Stomach (tissue), 9 donors: Measurements from ENCODE around the gene SNORC. TPM values are rescaled to one million over a fixed set of nuclear protein-coding genes. Genes with fewer than 3 reads are reported as not detected.

Experiments used
- DNase-seq, 2 donors: peaks; one replicate each; pipeline versions ENCODE4 v3.0.0 to v3.0.0-alpha.2; 2013 to 2019
- H3K27ac ChIP-seq, 5 donors: fragments of 200-600 bp in 4 of 5; sonication (generic) in 4 of 5; one replicate each; pipeline ENCODE4 v1.5.1; 2013 to 2019; ENCODE audit warnings: mild to moderate bottlenecking in 1 of 5, moderate library complexity in 1 of 5
- H3K27me3 ChIP-seq, 3 donors: fragments of 200-600 bp; sonication (generic); one replicate each; pipeline ENCODE4 v1.5.1; 2017 to 2019; ENCODE audit warnings: mixed run types in 1 of 3
- H3K36me3 ChIP-seq, 4 donors: fragments of 200-600 bp; sonication (generic); 1 replicate in 3 of 4; 2 replicates in 1 of 4; pipeline ENCODE4 v1.5.1; 2016 to 2019
- H3K4me1 ChIP-seq, 4 donors: fragments of 200-600 bp; sonication (generic); one replicate each; pipeline ENCODE4 v1.5.1; 2016 to 2019
- H3K4me3 ChIP-seq, 4 donors: fragments of 200-600 bp; sonication (generic) in 3 of 4; one replicate each; pipeline ENCODE4 v1.5.1; 2016 to 2019; ENCODE audit warnings: mild to moderate bottlenecking in 1 of 4
- H3K9me3 ChIP-seq, 4 donors: fragments of 200-600 bp; sonication (generic); one replicate each; pipeline ENCODE4 v1.5.1; 2016 to 2019
- EP300 ChIP-seq: sonication (generic); formaldehyde crosslinking; IDR thresholded peaks from one replicate; pipeline ENCODE4 v1.6.1; 2017; ENCODE audit warnings: antibody characterized with exemption
- POLR2A ChIP-seq, 4 donors: fragments of 450-650 bp; IDR thresholded peaks; one replicate each; pipeline ENCODE4 v1.6.1; 2016; ENCODE audit warnings: antibody characterized with exemption in 4 of 4, control low read depth in 2 of 4, mild to moderate bottlenecking in 1 of 4, moderate library complexity in 1 of 4
- POLR2AphosphoS5 ChIP-seq, 3 donors: sonication (generic); formaldehyde crosslinking; IDR thresholded peaks; one replicate each; pipeline ENCODE4 v1.6.1; 2016; ENCODE audit warnings: antibody characterized with exemption in 3 of 3
- WGBS, 5 donors: extraction: QIAGEN DNeasy Blood & Tissue Kit in 3 of 5; methylation state at CpG; one replicate each; pipeline versions ENCODE4 v1.1.5 to v1.1.7; 2013 to 2018; 5-methylcytosine and 5-hydroxymethylcytosine counted together
- intact Hi-C: fragments of 100-400 bp; cut with DNase I; formaldehyde crosslinking; loops from one replicate; pipeline ENCODE4 v1.15.1; 2023; ENCODE audit warnings: low total_unique reads
- polyA plus RNA-seq, 3 donors: library from polyadenylated mRNA; stranded (reverse); fragments of 200-250 nt; gene quantifications; one replicate each; pipeline ENCODE4 v1.2.3, GENCODE V29; 2013
- total RNA-seq, 5 donors: library from RNA; depleted of rRNA; stranded (reverse); fragments of >200 nt; gene quantifications; one replicate each; pipeline versions ENCODE4 v1.1.0 to v1.2.3, GENCODE V29; 2014 to 2016
- TF ChIP-seq, protein P1 (sequence below), 7 experiments: fragments of 450-650 bp in 4 of 7; fragments of 200-600 bp in 3 of 7; sonication (generic) in 3 of 7; IDR thresholded peaks; one replicate each; pipeline ENCODE4 v1.5.1; 2016 to 2019; ENCODE audit warnings: antibody characterized with exemption in 7 of 7, control low read depth in 2 of 7, mild to moderate bottlenecking in 1 of 7
- donor health status: healthy with polysubstance abuse.
- donor health status: Bipolar disorder and iron deficiency.
- donor health status: healthy.

SNORC gene
- total and polyA plus RNA-seq, 8 donors: 0.55 to 23.8 (median 6.3) TPM; not detected in 1

DNA sequence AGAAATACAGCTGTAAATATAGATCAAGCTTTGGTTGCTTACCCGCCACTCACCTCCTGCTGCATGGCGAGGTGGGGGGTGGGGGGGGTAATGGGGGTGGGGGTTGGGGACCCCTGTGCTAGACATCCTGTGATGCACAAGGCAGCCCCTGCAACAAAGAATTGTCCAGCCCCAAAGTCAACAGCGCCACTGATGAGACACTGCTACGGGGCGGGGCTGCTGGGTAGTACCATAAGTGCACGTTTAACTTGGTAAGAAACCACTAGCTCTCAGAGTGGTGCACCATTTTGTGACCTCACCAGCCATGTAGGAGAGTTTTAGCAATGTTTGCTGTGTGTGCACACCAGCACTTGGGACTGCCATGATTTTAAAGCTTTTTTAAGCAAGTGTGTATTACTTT, 40.3 kb downstream of the SNORC start:
- Histone ChIP-seq H3K4me3 (no peak overlapping the region), H3K4me1 (no peaks in the 10 kb centered on the region), H3K36me3 (no peaks in the 10 kb centered on the region), H3K27me3 (peaks cover 0 to 21% (median 0%) of the 10 kb centered on the region in 3 donors), H3K9me3 (peaks cover 0 to 20% (median 10%) of the 10 kb centered on the region in 4 donors), H3K27ac (no peak overlapping the region)
- DNase-seq: peak in 1 of 2 donors; percentile 16
- intact Hi-C loops: no loop called here
- WGBS, 5 donors: 90 to 99% (median 95%) methylated on average over 6 of the region's 6 CpGs
- TF ChIP-seq EP300 (no peak), POLR2AphosphoS5 (IDR thresholded peaks at IDR 0.05) (no peak), POLR2A (IDR thresholded peaks at IDR 0.05) (no peak)
- TF ChIP-seq, protein P1, sequence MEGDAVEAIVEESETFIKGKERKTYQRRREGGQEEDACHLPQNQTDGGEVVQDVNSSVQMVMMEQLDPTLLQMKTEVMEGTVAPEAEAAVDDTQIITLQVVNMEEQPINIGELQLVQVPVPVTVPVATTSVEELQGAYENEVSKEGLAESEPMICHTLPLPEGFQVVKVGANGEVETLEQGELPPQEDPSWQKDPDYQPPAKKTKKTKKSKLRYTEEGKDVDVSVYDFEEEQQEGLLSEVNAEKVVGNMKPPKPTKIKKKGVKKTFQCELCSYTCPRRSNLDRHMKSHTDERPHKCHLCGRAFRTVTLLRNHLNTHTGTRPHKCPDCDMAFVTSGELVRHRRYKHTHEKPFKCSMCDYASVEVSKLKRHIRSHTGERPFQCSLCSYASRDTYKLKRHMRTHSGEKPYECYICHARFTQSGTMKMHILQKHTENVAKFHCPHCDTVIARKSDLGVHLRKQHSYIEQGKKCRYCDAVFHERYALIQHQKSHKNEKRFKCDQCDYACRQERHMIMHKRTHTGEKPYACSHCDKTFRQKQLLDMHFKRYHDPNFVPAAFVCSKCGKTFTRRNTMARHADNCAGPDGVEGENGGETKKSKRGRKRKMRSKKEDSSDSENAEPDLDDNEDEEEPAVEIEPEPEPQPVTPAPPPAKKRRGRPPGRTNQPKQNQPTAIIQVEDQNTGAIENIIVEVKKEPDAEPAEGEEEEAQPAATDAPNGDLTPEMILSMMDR (IDR thresholded peaks at IDR 0.05): no peak

DNA sequence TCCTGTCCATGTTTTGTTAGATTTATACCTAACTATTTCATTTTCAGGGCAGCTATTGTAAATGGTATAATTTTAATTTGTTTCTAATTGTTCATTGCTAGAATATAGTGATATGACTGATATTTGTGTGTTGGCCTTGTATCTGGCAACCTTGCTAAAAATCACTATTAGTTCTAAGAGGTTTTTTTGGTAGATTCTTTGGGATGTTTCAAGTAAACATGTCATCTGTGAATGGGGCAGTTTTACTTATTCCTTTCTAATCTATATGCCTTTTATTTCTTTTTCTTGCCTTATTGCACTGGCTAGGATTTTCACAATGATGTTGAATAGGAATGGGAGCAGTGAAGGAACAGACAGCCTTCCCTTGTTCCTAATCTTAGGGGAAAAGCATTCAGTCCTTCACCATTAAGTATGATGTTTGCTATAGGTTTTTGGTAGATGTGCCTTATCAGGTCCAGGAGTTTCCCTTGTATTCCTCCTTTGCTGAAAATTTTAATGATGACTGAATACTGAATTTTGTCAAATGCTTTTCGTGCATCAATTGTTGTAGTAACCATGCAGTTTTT, 41.7 kb downstream of the SNORC start:
- no peak for TF ChIP-seq POLR2A (IDR thresholded peaks at IDR 0.05)
- no peak for TF ChIP-seq POLR2AphosphoS5 (IDR thresholded peaks at IDR 0.05)
- TF ChIP-seq, protein P1 (IDR thresholded peaks at IDR 0.05): no peak
- no peak for TF ChIP-seq EP300
- H3K4me3 ChIP-seq: no peak overlapping the region
- peaks cover 0 to 20% (median 10%) of the 10 kb centered on the region in 4 donors for H3K9me3 ChIP-seq
- H3K4me1 ChIP-seq: no peaks in the 10 kb centered on the region
- no peak overlapping the region for H3K27ac ChIP-seq
- no peak for DNase-seq
- intact Hi-C loops: no loop called here
- no peaks in the 10 kb centered on the region for H3K36me3 ChIP-seq
- H3K27me3 ChIP-seq: peaks cover 0 to 28% (median 0%) of the 10 kb centered on the region in 3 donors
- WGBS, 5 donors: 44 to 74% (median 62%) methylated on average over 1 of the region's 1 CpG

DNA sequence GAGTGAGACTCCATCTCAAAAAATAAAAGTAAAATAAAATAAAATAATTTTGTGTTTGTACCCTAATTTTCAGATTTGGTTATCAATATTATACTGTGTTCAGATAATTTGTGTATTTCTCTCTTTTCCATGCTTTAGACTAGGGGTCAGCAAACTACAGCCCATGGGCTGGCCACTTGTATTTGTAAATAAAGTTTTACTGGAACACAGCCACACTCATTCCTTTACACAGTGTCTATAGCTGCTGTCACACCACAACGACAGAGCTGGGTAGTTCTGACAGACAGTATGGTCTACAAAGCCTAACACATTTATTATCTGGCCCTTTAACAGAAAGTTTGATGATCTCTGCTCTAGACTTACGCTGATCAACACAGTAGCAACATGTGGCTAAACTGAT, 43.8 kb downstream of the SNORC start:
- no peak overlapping the region for H3K4me3 ChIP-seq
- WGBS, 5 donors: 61 to 78% (median 63%) methylated on average over 2 of the region's 2 CpGs
- H3K36me3 ChIP-seq: no peaks in the 10 kb centered on the region
- peaks cover 0 to 20% (median 10%) of the 10 kb centered on the region in 4 donors for H3K9me3 ChIP-seq
- DNase-seq: no peak
- no peaks in the 10 kb centered on the region for H3K4me1 ChIP-seq
- TF ChIP-seq EP300: no peak
- TF ChIP-seq POLR2AphosphoS5 (IDR thresholded peaks at IDR 0.05): no peak
- TF ChIP-seq POLR2A (IDR thresholded peaks at IDR 0.05): no peak
- TF ChIP-seq, protein P1 (IDR thresholded peaks at IDR 0.05): no peak
- H3K27me3 ChIP-seq: peaks cover 0 to 30% (median 0%) of the 10 kb centered on the region in 3 donors
- H3K27ac ChIP-seq: no peak overlapping the region
- intact Hi-C loops: no loop called here

DNA sequence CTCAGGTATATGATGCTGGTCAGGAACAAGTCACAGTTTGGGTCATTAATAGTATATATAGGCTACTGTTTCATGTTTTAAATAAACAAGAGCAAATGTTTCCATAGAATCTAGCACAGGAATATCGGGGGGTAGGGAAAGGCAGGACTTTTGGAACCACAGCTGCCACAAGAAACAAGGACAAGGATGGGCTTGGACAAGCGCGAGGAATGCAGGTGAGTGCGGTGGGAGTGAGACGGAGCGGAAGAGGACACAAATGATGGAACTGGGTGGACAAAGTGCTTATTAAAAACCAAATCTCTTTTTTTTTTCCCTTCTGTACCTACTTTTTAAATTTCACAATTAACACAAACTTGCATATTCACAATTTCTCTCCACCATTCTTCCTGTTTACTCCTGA, 49.1 kb downstream of the SNORC start:
- Histone ChIP-seq H3K4me1 (no peaks in the 10 kb centered on the region), H3K27ac (no peak overlapping the region), H3K4me3 (no peak overlapping the region), H3K27me3 (peaks cover 0 to 39% (median 0%) of the 10 kb centered on the region in 3 donors), H3K9me3 (no peaks in the 10 kb centered on the region), H3K36me3 (peaks cover 0 to 7% (median 0%) of the 10 kb centered on the region in 4 donors)
- DNase-seq: no peak
- TF ChIP-seq, protein P1 (IDR thresholded peaks at IDR 0.05): no peak
- TF ChIP-seq EP300: no peak
- TF ChIP-seq POLR2A (IDR thresholded peaks at IDR 0.05): no peak
- TF ChIP-seq POLR2AphosphoS5 (IDR thresholded peaks at IDR 0.05): no peak
- intact Hi-C loops: no loop called here
- WGBS, 5 donors: 90 to 98% (median 95%) methylated on average over 6 of the region's 6 CpGs
